IMR-90 (cell line): ENCODE data around the gene ZNF362. TPM values are rescaled to one million over a fixed set of nuclear protein-coding genes. Genes with fewer than 3 reads are reported as not detected.

Experiments used
- ATAC-seq: fragments of 200-7000 bp; cut with Tn5 transposase; 2 replicates; pipeline ENCODE4 v1.9.1; 2020; ENCODE audit warnings: low read depth, mild to moderate bottlenecking, moderate library complexity
- BruUV-seq: library from RNA; stranded (reverse); fragments of 400-500 nt; replicated peaks from 2 replicates; lab custom pipeline; 2021; lab: Mats Ljungman, UMichigan
- CTCF ChIA-PET: fragments of 300-600 bp; formaldehyde crosslinking; extraction: SDS; loops from one replicate; lab custom pipeline; 2021; ENCODE audit warnings: antibody characterized with exemption; lab: Yijun Ruan, JAX
- POLR2A ChIA-PET: fragments of 300-600 bp; sonication (Branson Sonifier 250); formaldehyde crosslinking; loops from one replicate; lab custom pipeline; 2022; ENCODE audit warnings: antibody characterized with exemption; ENCODE audit not compliant: unreplicated experiment; lab: Charles Lee
- DNase-seq: peaks from one replicate; pipeline ENCODE4 v3.0.0; 2013
- H2AFZ ChIP-seq: replicated peaks from 2 replicates; pipeline ENCODE3; 2013; ENCODE audit warnings: low read length, mild to moderate bottlenecking; ENCODE audit not compliant: poor library complexity
- H2AK5ac ChIP-seq: 2 replicates; pipeline ENCODE4 v1.6.1; 2013; ENCODE audit warnings: low read depth, low read length, inconsistent platforms
- H2AK9ac ChIP-seq: replicated peaks from 2 replicates; pipeline ENCODE3; 2013; ENCODE audit warnings: mild to moderate bottlenecking, low read depth, low read length, moderate library complexity; ENCODE audit not compliant: poor library complexity
- H2BK120ac ChIP-seq: 2 replicates; pipeline ENCODE4 v1.6.1; 2013; ENCODE audit warnings: low read depth, low read length, inconsistent platforms
- H2BK15ac ChIP-seq: 3 replicates; pipeline ENCODE4 v1.6.1; 2013; ENCODE audit warnings: low read depth, low read length, inconsistent platforms
- H2BK20ac ChIP-seq: 2 replicates; pipeline ENCODE4 v1.6.1; 2013; ENCODE audit warnings: low read depth, mild to moderate bottlenecking, inconsistent platforms, low read length, moderate library complexity
- H2BK5ac ChIP-seq: 2 replicates; pipeline ENCODE4 v1.6.1; 2013; ENCODE audit warnings: mild to moderate bottlenecking, low read depth, low read length, inconsistent platforms; ENCODE audit not compliant: poor library complexity, severe bottlenecking
- H3K14ac ChIP-seq: replicated peaks from 2 replicates; pipeline ENCODE4 v1.6.1; 2013; ENCODE audit warnings: low read depth, low read length, inconsistent platforms
- H3K18ac ChIP-seq: 2 replicates; pipeline ENCODE4 v1.6.1; 2013; ENCODE audit warnings: low read depth, low read length, control low read depth
- H3K23ac ChIP-seq: 2 replicates; pipeline ENCODE4 v1.6.1; 2013; ENCODE audit warnings: low read depth, low read length, inconsistent platforms
- H3K27ac ChIP-seq: 2 replicates; pipeline ENCODE4 v1.5.1; 2013; ENCODE audit warnings: mild to moderate bottlenecking, control low read depth, low read length; ENCODE audit not compliant: insufficient read depth
- H3K27me3 ChIP-seq: 2 replicates; pipeline ENCODE4 v1.6.1; 2013; ENCODE audit warnings: low read length; ENCODE audit not compliant: control insufficient read depth, insufficient read depth
- H3K36me3 ChIP-seq: 2 replicates; pipeline ENCODE4 v1.6.1; 2013; ENCODE audit warnings: low read length, mixed read lengths; ENCODE audit not compliant: control insufficient read depth, insufficient read depth
- H3K4ac ChIP-seq: 2 replicates; pipeline ENCODE4 v1.6.1; 2013; ENCODE audit warnings: low read depth, low read length, inconsistent platforms
- H3K4me1 ChIP-seq: 2 replicates; pipeline ENCODE4 v1.6.1; 2013; ENCODE audit warnings: low read length, mixed read lengths; ENCODE audit not compliant: control insufficient read depth, insufficient read depth
- H3K4me2 ChIP-seq: 2 replicates; pipeline ENCODE4 v1.6.1; 2013; ENCODE audit warnings: low read depth, mild to moderate bottlenecking, control low read depth, low read length, moderate library complexity
- H3K4me3 ChIP-seq: 2 replicates; pipeline ENCODE4 v1.5.1; 2013; ENCODE audit warnings: low read depth, mild to moderate bottlenecking, control low read depth, low read length, moderate library complexity; ENCODE audit not compliant: insufficient read depth
- H3K56ac ChIP-seq: 2 replicates; pipeline ENCODE4 v1.6.1; 2013; ENCODE audit warnings: low read length, inconsistent platforms; ENCODE audit not compliant: insufficient read depth; ENCODE audit errors: extremely low read depth
- H3K79me1 ChIP-seq, 2 experiments: 2 replicates each; pipeline ENCODE4 v1.6.1; 2013; ENCODE audit warnings: low read length in 2 of 2, inconsistent platforms in 1 of 2, low read depth in 1 of 2
- H3K9ac ChIP-seq: 2 replicates; pipeline ENCODE4 v1.6.1; 2013; ENCODE audit warnings: low read depth, low read length, control low read depth
- H3K9me1 ChIP-seq: 2 replicates; pipeline ENCODE4 v1.6.1; 2013; ENCODE audit warnings: low read length, inconsistent platforms; ENCODE audit not compliant: insufficient read depth
- H3K9me3 ChIP-seq: 2 replicates; pipeline ENCODE4 v1.6.1; 2013; ENCODE audit warnings: low read length; ENCODE audit not compliant: control insufficient read depth, insufficient read depth
- H4K20me1 ChIP-seq: 2 replicates; pipeline ENCODE4 v1.6.1; 2013; ENCODE audit warnings: low read length, inconsistent platforms; ENCODE audit not compliant: insufficient read depth
- H4K5ac ChIP-seq: 2 replicates; pipeline ENCODE4 v1.6.1; 2013; ENCODE audit warnings: mild to moderate bottlenecking, low read depth, low read length, control low read depth
- H4K8ac ChIP-seq, 2 experiments: 2 replicates each; pipeline ENCODE4 v1.6.1; 2013; ENCODE audit warnings: low read depth in 2 of 2, low read length in 2 of 2, control low read depth in 1 of 2, inconsistent platforms in 1 of 2
- H4K91ac ChIP-seq: 2 replicates; pipeline ENCODE4 v1.6.1; 2013; ENCODE audit warnings: low read depth, low read length, inconsistent platforms; ENCODE audit not compliant: insufficient read depth
- BHLHE40 ChIP-seq: fragments of 150-350 bp; IDR thresholded peaks from 2 replicates; pipeline ENCODE4 v1.6.1; 2016; ENCODE audit warnings: mild to moderate bottlenecking, low read depth, low read length
- RFX5 ChIP-seq: IDR thresholded peaks from 2 replicates; pipeline ENCODE4 v1.8.0; 2012; ENCODE audit warnings: low read depth, mild to moderate bottlenecking, low read length, moderate library complexity
- SMC3 ChIP-seq: fragments of 150-350 bp; IDR thresholded peaks from 2 replicates; pipeline ENCODE4 v1.6.1; 2016; ENCODE audit warnings: low read depth, mild to moderate bottlenecking, antibody characterized with exemption, low read length, moderate library complexity
- USF2 ChIP-seq: fragments of 150-350 bp; IDR thresholded peaks from 2 replicates; pipeline ENCODE4 v1.6.1; 2017; ENCODE audit warnings: mild to moderate bottlenecking, antibody characterized with exemption, low read length, low read depth
- WGBS, 2 experiments: methylation state at CpG; one replicate each; pipeline versions ENCODE4 v1.1.5 to v1.1.7; 2013; ENCODE audit warnings: missing lambda C conversion rate in 2 of 2; ENCODE audit not compliant: insufficient read length in 1 of 2; ENCODE audit errors: extremely low coverage in 2 of 2; 5-methylcytosine and 5-hydroxymethylcytosine counted together
- dilution Hi-C: fragments of 300-500 bp; cut with HindIII; formaldehyde crosslinking; loops from one replicate; pipeline ENCODE4 v1.14.3; 2018; ENCODE audit warnings: low sequenced_read_pairs; ENCODE audit not compliant: unreplicated experiment
- in situ Hi-C: fragments of 300-500 bp; cut with MboI; formaldehyde crosslinking; loops from 3 replicates; pipeline ENCODE4 v1.14.3; 2019; ENCODE audit warnings: low sequenced_read_pairs, inconsistent platforms, mixed read lengths
- intact Hi-C: fragments of 100-400 bp; cut with micrococcal nuclease; formaldehyde crosslinking; loops from 2 replicates; pipeline ENCODE4 v1.10.0; 2022
- polyA plus RNA-seq, 3 experiments: library from polyadenylated mRNA; depleted of rRNA; stranded (reverse); fragments of >200 nt; gene quantifications; 2 replicates each; pipeline ENCODE4 v1.2.3, GENCODE V29; 2012; ENCODE audit warnings: low replicate concordance in 1 of 3
- total RNA-seq: library from RNA; depleted of rRNA; stranded (reverse); fragments of >200 nt; gene quantifications from 2 replicates; pipeline ENCODE4 v1.2.3, GENCODE V29; 2012

Gene ZNF362
- total and polyA plus RNA-seq, 2 of the 4 experiments (the other 2 are of a cell fraction) = 5.7 to 12.9 TPM

- dilution Hi-C loops (no loop called here), in situ Hi-C loops (no loop called here), intact Hi-C loops (no loop called here)
- Histone ChIP-seq H4K20me1 (peaks cover 12% of the 10 kb centered on the region; the same call in 1 of the 2 replicates), H3K4ac (0 out of 2 replicates have a peak overlapping the region, but pooled peaks have one; percentile 27), H2BK5ac (no peak overlapping the region), H3K4me3 (no peak overlapping the region), H3K36me3 (peaks cover 7% of the 10 kb centered on the region), H2BK120ac (peak overlapping the region; percentile 9; the same call in 1 of the 2 replicates), H3K56ac (no peak overlapping the region), H3K4me2 (no peak overlapping the region), H3K9me3 (no peaks in the 10 kb centered on the region), H4K5ac (no peak overlapping the region), H2BK15ac (no peak overlapping the region; the same call in 2 of the 3 replicates), H3K9me1 (peaks cover 16% of the 10 kb centered on the region; the same call in 1 of the 2 replicates), H2AK9ac (peak overlapping the region; percentile 31), H3K18ac (no peak overlapping the region), H3K27ac (no peak overlapping the region), H3K79me1 (no peaks in the 10 kb centered on the region; a peak in 1 of 4 replicates), H4K8ac (no peak overlapping the region), H3K4me1 (peaks cover 9% of the 10 kb centered on the region), H2AFZ (no peak overlapping the region), H2AK5ac (peak overlapping the region; percentile 20; the same call in 1 of the 2 replicates), H3K14ac (no peak overlapping the region), H4K91ac (no peak overlapping the region), H3K23ac (no peak overlapping the region), H2BK20ac (no peak overlapping the region), H3K9ac (no peak overlapping the region), H3K27me3 (no peaks in the 10 kb centered on the region)
- no CpG with 5 or more reads among the region's 1 CpG for WGBS, 2 experiments
- no peak for TF ChIP-seq USF2
- no peak for TF ChIP-seq SMC3
- TF ChIP-seq BHLHE40 = no peak
- TF ChIP-seq RFX5 = no peak
- no TSS peak for BruUV-seq
- ATAC-seq (peak; percentile 40; the same call in 1 of the 2 replicates), DNase-seq (no peak)
- CTCF ChIA-PET = interaction anchor here (1.7 kb wide), 1 partner anchor 19 kb away, joined by 7 read pairs; no protein-coding TSS in a partner anchor
- POLR2A ChIA-PET = no interaction called here
Measured at GRCh38 chr1:33317354-33317753, 61.1 kb downstream of the ZNF362 start.
